Glomerular visceral epithelial cell (primary cell): ENCODE data around the gene CMKLR1.

Experiments used
- DNase-seq: peaks from one replicate; pipeline ENCODE4 v3.0.0-alpha.2; 2016; ENCODE audit errors: extremely low spot score

The CMKLR1 gene

DNA sequence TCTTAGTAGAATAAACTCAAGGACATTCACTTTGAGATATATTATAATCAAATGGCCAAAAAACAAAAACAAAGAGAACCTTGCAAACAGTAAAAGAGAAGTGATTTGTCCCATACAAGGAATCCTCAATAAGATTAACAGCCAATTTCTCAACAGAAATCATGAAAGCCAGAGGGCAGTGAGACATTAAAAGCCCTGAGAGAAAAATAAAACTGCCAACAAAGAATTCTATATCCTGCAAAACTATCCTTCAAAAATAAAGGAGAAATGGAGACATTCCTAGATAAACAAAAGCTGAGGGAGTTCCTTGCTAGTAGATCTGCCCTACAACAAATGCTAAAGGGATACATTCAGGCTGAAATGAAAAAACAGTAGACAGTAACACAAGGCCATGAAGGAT lies 78.1 kb downstream of the CMKLR1 start:
- no peak for DNase-seq

DNA sequence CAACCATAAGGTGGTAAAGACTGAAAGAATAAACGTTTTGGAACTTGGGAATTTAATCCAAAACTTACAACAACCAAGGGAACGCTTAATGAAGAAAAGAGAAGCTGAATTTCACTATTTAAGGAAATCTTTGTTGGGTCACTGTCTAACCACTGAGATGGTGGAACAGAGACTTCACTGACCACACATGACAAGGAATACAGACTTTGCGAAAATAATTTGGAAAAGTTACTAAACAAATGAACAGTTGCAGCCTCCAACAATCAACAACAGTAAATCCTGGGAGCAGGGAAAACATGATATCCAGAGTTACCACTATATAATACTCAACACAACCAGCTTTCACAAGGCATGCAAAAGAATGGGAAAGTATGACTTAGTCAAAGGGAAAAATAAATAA lies 79.1 kb downstream of the CMKLR1 start:
- no peak for DNase-seq

- DNase-seq = no peak
These were observed 81.5 kb downstream of the CMKLR1 start for GRCh38 chr12:108257610-108258106.

- DNase-seq = no peak
These were observed 82.1 kb downstream of the CMKLR1 start for GRCh38 chr12:108257004-108257403.

DNA sequence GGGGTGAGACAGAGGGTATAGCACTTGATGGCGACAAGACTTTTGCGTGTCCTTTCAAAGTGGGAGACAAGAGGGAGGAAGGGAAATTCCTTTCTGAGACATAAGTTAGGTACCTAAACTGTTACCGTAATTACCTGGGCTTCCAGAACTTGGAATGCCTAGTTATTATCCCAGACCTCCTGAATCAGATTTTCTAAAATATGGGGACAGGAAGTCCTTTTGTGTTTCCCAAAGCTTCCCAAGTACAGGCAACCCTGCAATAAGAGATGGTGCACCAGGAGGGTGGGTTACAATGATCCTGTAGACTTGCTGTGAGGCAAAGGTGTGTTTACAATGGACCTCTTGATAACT lies 83.9 kb downstream of the CMKLR1 start:
- DNase-seq = no peak

GRCh38 chr12:108254517-108255251 lies 84.4 kb downstream of the CMKLR1 start:
- DNase-seq = no peak

DNA sequence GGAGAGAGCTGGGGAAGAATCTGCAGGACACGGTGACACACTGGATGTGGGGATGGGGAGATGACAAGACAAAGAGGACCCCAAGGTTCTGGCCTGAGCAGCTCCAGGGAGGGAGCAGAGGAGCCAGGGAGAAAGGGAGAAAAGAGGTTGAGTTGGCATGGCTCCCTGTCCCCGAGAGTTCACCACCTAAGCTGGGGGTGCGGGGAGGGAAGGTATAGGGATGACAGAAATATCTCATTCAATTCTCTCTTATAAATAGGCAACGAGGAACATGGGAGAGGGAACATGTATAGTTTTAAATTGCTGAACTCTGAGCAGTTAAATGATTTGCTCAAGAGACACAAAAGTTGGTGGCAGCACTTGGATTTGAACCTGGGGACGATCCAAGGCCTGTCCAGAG lies 85.1 kb downstream of the CMKLR1 start:
- no peak for DNase-seq

DNA sequence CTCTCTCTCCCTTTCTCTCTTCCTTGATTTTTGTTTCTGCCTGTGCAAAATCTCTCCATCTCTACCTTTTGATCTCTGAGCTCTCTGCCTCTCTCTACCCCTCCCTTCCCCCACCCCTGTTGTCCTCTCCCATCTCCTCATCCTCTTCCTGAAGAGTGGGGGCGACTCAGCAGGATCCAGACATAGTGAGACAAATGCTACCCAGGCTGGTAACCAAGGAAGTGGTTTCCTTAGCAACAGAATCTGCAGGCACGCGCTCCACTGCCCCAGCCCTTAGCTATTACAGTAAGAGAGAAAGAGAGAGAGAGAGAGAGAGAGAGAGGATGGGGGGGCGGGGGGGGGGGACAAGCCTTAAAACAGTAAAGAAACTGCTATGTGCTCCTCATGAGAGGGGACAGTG lies 85.6 kb downstream of the CMKLR1 start:
- DNase-seq = no peak

- DNase-seq = no peak
These were observed 86.6 kb downstream of the CMKLR1 start for GRCh38 chr12:108252523-108252922.

DNA sequence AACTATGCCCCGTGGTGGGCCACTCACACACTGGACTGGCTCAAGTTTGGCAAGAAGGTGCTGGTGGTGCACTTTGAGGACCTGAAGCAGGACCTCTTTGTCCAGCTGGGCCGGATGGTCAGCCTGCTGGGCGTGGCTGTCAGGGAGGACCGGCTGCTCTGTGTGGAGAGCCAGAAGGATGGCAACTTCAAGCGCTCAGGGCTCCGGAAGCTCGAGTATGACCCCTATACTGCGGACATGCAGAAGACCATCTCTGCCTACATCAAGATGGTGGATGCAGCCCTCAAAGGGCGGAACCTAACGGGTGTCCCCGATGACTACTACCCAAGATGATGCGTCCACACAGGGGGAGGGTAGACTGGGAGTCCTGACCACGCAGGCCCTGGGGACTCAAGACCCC lies 91.1 kb downstream of the CMKLR1 start:
- no peak for DNase-seq

DNA sequence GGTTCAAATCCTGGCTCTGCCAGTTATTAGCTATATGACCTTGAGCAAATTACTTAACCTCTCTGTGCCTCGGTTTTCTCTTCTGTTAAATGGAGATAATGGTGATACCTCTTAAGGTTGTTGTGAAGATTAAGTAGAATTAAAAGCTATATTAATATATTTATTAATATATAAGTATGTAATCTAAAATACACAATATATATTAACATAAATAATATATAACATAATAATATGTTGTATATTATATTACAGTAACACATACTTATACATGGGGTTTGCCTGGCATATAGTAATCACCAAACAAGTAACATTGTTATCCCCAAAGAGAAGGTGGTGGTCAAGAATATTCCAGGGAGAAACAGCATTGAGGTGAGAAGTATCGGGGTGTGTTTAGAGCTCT lies 92.0 kb downstream of the CMKLR1 start:
- DNase-seq = no peak

DNA sequence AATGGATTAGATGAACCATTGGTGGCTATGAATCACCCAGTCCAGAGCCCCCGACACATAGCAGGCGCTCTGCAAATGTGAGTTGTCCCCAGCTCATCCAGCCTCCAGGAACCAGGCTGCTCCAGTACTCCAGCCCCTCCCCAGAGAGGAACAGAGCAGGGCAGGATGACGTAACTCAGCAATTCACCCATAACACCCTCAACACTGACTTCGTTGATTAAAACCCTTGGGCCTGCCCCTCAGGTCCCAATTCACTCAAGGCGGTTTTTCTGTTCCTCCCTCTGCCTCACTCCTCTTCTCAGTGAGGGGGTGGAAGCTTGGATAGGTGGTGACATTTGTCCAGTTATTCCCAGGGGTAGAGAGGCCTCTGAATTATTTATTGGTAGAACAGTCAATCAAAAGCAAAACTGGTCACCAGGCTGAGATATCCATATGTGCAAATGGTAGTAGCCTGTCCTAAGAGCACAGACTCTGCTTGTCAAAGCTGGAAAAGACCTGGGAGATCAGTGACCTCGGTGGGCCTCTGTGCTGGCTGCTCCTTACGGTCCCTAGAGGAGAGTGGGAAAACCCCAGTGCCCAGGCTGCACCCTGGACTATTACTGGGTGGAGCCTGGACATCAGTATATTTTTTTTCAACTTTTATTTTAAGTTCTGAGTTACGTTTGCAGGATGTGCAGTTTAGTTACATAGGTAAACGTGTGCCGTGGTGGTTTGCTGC lies 97.0 kb downstream of the CMKLR1 start:
- DNase-seq = no peak

GRCh38 chr12:108240928-108241327 lies 98.2 kb downstream of the CMKLR1 start:
- no peak for DNase-seq

GRCh38 chr12:108240027-108240785 lies 98.9 kb downstream of the CMKLR1 start:
- no peak for DNase-seq

DNA sequence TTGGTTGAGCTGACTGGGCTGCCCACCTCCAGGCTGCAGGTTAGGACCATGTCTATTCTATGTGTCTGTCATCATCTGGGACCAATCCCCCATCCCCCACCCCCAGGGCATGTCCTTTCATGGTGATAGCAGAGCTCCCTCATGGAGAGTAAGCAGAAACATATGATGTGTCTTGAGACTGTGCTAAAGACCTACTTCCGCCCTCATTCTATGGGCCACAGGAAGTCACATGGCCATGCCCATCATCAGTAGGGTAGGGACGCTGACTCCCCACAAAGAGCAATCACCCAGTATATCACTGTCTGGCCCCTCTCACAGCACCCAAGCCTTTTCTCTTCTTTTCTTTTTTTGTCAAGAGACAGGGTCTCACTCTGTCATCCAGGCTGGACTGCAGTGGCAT lies 99.7 kb downstream of the CMKLR1 start:
- DNase-seq = no peak

- DNase-seq = no peak
These were observed 100.6 kb downstream of the CMKLR1 start for GRCh38 chr12:108238474-108238873.
